ENCODE data around the gene UBALD2.
A peak's percentile ranks its signal among the peaks of the same experiment; 100 is the strongest.

Gene UBALD2

DNA sequence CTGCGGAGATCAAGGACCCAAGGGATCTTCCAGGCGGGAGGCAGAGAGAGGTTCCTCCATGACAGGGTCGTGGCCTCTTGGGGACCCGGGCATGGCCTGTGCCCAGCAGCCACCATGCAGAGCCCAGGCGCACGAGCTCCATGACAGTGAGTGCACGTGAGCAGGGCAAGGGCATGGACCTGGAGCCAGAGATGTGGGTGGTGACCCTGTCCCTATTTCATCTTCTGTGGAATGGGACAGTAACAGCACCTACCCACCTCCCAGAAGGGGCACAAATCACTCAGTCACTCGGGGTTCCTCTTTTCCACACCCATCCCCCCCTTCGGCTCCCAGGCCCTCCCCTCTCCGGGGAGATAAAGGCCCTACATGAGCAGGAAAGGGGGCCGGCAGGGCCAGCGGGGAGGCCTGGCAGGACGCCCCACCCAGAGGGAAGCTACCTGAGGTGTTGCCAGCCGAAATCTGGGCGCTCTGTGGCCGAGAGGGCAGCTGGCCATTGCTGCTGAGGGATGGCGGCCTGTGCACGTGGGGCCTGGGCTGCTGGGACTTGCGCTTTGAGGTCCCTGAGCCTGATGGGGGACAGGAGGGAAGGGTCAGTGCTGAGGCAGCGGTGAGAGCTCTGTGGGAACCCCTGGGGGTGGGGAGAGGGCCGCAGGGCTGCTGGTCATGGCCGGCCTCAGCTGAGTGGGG lies 10.4 kb downstream of the UBALD2 start:
- DNase-seq (ENCODE audit: low read depth) = no peak
- H3K4me3 ChIP-seq (ENCODE audit: control insufficient read depth, low read depth, low read length) = no peak overlapping the region

DNA sequence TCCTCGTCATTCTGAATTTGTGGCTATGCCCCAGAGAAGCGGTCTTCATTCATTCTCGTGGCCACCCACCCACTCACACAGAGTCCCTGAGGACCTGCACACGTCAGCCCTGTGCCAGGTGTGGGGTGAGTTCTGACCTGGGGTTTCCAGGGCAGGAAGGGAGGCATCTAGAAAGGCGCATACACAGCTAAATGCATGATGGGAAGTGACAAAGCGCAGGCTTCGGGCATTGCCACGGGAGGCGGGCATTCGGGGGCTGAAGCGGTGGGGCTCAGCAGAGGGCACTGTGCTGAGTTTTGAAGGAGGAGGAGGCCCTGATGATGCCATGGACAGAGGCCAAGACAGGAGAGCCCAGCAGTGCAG lies 10.9 kb downstream of the UBALD2 start:
- H3K4me3 ChIP-seq (ENCODE audit: control insufficient read depth, low read depth, low read length) = no peak overlapping the region
- TF ChIP-seq, protein P1, sequence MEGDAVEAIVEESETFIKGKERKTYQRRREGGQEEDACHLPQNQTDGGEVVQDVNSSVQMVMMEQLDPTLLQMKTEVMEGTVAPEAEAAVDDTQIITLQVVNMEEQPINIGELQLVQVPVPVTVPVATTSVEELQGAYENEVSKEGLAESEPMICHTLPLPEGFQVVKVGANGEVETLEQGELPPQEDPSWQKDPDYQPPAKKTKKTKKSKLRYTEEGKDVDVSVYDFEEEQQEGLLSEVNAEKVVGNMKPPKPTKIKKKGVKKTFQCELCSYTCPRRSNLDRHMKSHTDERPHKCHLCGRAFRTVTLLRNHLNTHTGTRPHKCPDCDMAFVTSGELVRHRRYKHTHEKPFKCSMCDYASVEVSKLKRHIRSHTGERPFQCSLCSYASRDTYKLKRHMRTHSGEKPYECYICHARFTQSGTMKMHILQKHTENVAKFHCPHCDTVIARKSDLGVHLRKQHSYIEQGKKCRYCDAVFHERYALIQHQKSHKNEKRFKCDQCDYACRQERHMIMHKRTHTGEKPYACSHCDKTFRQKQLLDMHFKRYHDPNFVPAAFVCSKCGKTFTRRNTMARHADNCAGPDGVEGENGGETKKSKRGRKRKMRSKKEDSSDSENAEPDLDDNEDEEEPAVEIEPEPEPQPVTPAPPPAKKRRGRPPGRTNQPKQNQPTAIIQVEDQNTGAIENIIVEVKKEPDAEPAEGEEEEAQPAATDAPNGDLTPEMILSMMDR (conservative IDR thresholded peaks at IDR 0.05; ENCODE audit: control insufficient read depth, insufficient read depth, low read depth, low read length) = no peak
- DNase-seq (ENCODE audit: low read depth) = no peak

More for the DNA sequence above, 10.4 kb downstream of the UBALD2 start:
- TF ChIP-seq, protein P1 (conservative IDR thresholded peaks at IDR 0.05; ENCODE audit: control insufficient read depth, insufficient read depth, low read depth, low read length) = no peak

DNA sequence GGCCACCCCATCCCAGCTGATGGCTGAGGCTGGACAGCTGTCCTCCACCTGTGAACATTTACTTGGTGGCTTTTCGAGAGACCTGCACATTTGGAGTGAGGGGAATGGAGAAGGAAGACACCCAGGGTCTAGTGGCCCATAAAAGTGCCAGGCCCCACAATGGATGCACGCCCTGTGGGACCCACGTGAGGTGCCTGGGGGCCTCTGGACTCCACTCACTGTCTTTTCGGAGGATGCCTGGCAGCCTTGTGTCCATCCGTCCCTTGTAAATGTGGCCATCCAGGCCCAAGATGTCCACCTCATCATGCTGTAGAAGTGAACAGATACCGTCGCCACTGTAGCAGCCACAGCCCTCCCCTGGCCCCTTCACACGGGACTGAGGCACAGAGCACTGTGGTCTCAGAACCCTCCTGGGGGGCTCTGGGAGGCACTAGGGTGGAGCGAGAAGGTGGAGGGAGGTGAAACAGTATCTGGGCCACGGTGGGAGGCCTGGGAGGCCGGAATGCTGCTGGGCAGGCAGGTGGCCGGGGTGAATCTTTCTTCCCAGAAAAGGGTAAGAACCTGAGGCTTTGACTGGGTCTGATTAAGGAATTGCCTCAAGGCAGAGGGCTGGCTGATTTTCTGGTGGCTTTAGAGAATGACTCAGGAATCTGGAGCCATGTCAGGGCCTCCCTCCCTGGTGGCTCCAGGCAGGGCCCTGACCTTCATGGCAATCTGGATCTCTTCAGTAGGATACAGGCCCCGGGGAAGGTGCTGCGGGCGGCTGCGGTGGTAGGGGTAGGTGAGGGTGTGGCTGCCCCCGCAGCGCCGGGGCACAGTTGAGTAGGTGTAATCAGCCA lies 11.5 kb downstream of the UBALD2 start:
- no peak overlapping the region for H3K4me3 ChIP-seq (ENCODE audit: control insufficient read depth, low read depth, low read length)
- DNase-seq (ENCODE audit: low read depth) = peak; percentile 53
- TF ChIP-seq, protein P1 (conservative IDR thresholded peaks at IDR 0.05; ENCODE audit: control insufficient read depth, insufficient read depth, low read depth, low read length) = no peak

DNA sequence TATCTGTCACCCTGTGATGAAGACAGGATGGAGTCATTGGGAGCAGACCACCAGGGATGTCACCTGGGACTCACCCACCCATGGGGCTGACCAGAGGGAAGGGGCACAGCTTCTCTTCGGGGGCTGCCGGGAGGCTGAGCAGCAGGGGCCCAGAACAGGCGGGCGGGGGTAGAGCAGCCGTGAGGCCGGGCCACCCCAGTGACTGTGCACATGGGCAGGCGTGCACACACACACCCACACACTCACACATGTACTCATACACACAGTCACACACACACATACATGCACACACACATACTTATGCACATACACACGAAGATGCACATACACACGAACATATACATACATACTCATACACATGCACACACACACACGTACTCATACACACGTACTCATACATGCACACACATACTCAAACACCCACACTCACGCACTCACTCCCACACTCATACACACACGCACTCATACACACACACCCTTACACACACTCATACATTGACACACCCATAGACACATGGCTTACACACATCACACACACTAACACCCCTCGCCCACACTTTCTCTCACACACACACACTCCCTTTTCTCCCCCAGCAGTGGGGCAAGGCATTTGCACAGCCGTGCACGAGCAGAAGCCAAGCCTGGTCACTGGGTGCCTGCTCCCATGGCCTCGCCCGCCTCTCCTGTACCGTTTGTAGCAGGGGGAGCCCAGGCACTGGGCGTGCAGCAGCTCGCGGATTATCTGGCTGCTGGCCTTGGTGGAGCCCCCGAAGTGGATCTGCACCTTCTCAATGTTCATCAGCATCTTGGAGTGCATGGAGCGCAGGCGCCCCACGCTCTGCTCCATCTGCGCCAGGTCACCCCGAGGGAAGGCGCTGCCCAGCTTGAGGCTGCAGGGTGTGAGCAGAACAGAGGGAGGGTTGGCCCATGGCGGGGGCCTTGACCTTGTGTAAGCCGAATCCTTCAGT lies 12.4 kb downstream of the UBALD2 start:
- TF ChIP-seq, protein P1 (conservative IDR thresholded peaks at IDR 0.05; ENCODE audit: control insufficient read depth, insufficient read depth, low read depth, low read length) = no peak
- DNase-seq (ENCODE audit: low read depth) = no peak
- no peak overlapping the region for H3K4me3 ChIP-seq (ENCODE audit: control insufficient read depth, low read depth, low read length)

DNA sequence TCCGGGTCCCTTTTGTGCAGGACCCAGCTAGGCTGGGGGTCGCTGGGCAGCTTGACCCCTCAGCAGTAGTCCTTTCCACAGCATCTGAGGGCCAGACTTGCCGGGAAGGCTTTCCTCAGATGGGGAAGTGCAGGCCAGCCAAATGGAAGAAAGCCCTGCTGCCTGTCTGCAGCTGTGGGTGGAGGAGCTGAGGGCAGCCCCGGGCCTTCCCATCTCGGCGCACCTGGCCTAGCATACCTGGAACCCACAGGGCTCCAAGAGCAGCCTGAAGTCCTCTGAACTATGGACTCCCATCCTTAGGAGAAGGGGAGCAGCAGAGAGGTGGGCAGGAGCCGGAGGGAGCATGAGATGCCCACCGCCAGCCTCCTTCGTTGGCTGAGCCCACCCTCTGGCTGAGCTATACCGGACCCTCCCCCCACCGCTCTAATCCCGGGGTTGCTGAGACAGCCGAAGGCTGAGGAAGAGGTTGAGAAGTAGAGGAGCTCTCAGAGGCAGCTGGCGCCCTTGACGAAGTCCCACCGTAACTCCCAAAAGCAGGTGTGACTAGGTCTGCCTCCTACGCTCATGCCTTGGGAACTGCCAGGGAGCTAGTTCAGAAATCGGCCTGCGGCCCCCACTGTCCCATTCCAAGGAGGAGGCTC lies 13.2 kb downstream of the UBALD2 start:
- TF ChIP-seq, protein P1 (conservative IDR thresholded peaks at IDR 0.05; ENCODE audit: control insufficient read depth, insufficient read depth, low read depth, low read length) = no peak
- H3K4me3 ChIP-seq (ENCODE audit: control insufficient read depth, low read depth, low read length) = no peak overlapping the region
- no peak for DNase-seq (ENCODE audit: low read depth)

Measured in fibroblast of mammary gland (primary cell).